GM21619 (cell line): ENCODE measurements around the gene CSH1.
"Not testable (repeated sequence)": the region's sequence is repeated elsewhere in the genome, so short reads cannot be mapped to it uniquely, and the experiment has no call there.

Experiments
- ATAC-seq: cut with Tn5 transposase; IDR thresholded peaks from one replicate; pipeline ENCODE4 v1.9.1; 2021; ENCODE audit not compliant: unreplicated experiment

Gene CSH1

GRCh38 chr17:63928966-63929695, 32.8 kb upstream of the CSH1 start:
- ATAC-seq: no peak

- no peak for ATAC-seq
Measured at GRCh38 chr17:63928172-63928666, 31.8 kb upstream of the CSH1 start.

GRCh38 chr17:63927464-63928171, 31.2 kb upstream of the CSH1 start:
- no peak for ATAC-seq

- no peak for ATAC-seq
Measured at GRCh38 chr17:63926164-63926563, 29.8 kb upstream of the CSH1 start.

- ATAC-seq: no peak
Measured at GRCh38 chr17:63925615-63926014, 29.2 kb upstream of the CSH1 start.

- peak; percentile 47 for ATAC-seq
Measured at GRCh38 chr17:63922402-63922801, 26.0 kb upstream of the CSH1 start.

GRCh38 chr17:63920779-63921178, 24.4 kb upstream of the CSH1 start:
- ATAC-seq: not testable (repeated sequence)

- ATAC-seq: not testable (repeated sequence)
Measured at GRCh38 chr17:63920050-63920449, 23.7 kb upstream of the CSH1 start.

- peak; percentile 55 for ATAC-seq
Measured at GRCh38 chr17:63919311-63919723, 22.9 kb upstream of the CSH1 start.

- not testable (repeated sequence) for ATAC-seq
Measured at GRCh38 chr17:63918789-63919305, 22.5 kb upstream of the CSH1 start, which contains the start of gene GH1. TSS of gene GH1 (minus strand) at chr17:63918839. CDS start at chr17:63918776, 63 bp downstream.

GRCh38 chr17:63918305-63918704, 21.9 kb upstream of the CSH1 start:
- ATAC-seq: no peak

- no peak for ATAC-seq
Measured at GRCh38 chr17:63917646-63918045, 21.3 kb upstream of the CSH1 start.

- ATAC-seq: not testable (repeated sequence)
Measured at GRCh38 chr17:63917206-63917605, 20.8 kb upstream of the CSH1 start.

GRCh38 chr17:63916566-63917185, 20.3 kb upstream of the CSH1 start:
- no peak for ATAC-seq

- ATAC-seq: not testable (repeated sequence)
Measured at GRCh38 chr17:63915753-63916152, 19.4 kb upstream of the CSH1 start.

GRCh38 chr17:63914471-63914870, 18.1 kb upstream of the CSH1 start:
- ATAC-seq: no peak

- ATAC-seq: no peak
Measured at GRCh38 chr17:63911657-63912100, 15.3 kb upstream of the CSH1 start.

- ATAC-seq: no peak
Measured at GRCh38 chr17:63911041-63911635, 14.8 kb upstream of the CSH1 start, which contains the start of gene CSHL1. TSS of gene CSHL1 (minus strand) at chr17:63911258. CDS start at chr17:63911196, 62 bp downstream.

GRCh38 chr17:63910096-63910495, 13.7 kb upstream of the CSH1 start:
- ATAC-seq: no peak

GRCh38 chr17:63909586-63909985, 13.2 kb upstream of the CSH1 start:
- ATAC-seq: not testable (repeated sequence)
